GM12865 (cell line): ENCODE data around the gene OPCML.

Experiments used
- DNase-seq: peaks from one replicate; pipeline ENCODE4 v3.0.0; 2010; ENCODE audit warnings: low read depth
- H3K4me3 ChIP-seq: 2 replicates; pipeline ENCODE4 v1.5.1; 2011; ENCODE audit warnings: mild to moderate bottlenecking, low read depth, low read length, control low read depth
- TF ChIP-seq, protein P1 (sequence below): IDR thresholded peaks from 2 replicates; pipeline ENCODE4 v1.5.1; 2011; ENCODE audit warnings: low read length, control low read depth, low read depth, inconsistent platforms; ENCODE audit not compliant: insufficient read depth; ENCODE audit errors: missing control alignments

OPCML gene

DNA sequence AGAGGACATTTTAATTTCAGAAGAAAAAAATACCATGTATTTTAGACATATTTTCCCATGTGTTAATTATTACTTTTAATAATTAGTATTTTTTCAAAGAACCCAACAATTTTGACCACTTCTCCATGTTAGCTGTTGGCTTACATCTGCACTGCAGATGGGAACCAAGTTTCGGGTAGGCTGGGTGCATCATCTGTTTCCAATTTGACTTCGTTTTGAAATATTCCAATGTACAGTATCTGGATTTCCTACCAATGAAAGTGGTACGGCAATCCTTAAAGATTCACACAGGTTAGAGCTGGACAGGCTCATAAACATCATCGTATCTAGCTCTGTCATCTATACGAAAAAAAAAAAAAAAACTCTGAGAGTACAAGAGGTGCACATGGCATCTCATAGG is 670.2 kb downstream of the OPCML start:
- TF ChIP-seq, protein P1, sequence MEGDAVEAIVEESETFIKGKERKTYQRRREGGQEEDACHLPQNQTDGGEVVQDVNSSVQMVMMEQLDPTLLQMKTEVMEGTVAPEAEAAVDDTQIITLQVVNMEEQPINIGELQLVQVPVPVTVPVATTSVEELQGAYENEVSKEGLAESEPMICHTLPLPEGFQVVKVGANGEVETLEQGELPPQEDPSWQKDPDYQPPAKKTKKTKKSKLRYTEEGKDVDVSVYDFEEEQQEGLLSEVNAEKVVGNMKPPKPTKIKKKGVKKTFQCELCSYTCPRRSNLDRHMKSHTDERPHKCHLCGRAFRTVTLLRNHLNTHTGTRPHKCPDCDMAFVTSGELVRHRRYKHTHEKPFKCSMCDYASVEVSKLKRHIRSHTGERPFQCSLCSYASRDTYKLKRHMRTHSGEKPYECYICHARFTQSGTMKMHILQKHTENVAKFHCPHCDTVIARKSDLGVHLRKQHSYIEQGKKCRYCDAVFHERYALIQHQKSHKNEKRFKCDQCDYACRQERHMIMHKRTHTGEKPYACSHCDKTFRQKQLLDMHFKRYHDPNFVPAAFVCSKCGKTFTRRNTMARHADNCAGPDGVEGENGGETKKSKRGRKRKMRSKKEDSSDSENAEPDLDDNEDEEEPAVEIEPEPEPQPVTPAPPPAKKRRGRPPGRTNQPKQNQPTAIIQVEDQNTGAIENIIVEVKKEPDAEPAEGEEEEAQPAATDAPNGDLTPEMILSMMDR = no peak
- no peak for DNase-seq

DNA sequence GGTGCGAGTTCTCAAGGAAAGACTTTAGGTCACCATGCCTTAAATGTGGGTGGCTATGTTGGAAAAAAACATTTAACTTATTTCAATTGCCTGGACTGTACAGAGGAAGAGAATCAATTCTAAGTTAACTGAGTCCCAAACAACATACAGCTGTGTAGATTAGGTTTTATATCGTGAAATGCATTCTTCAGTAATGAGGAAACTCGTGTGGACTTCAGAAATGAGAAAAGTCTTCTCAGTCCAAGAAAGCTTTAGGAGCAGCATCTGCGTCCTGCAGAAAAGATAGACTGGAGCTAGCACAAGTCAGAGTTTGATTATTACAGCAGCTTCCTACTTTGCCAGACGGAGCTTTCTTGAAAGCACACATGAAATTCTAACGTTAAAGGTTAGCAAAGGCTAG is 673.0 kb downstream of the OPCML start:
- TF ChIP-seq, protein P1 = no peak
- H3K4me3 ChIP-seq = no peak overlapping the region
- no peak for DNase-seq

More for the DNA sequence above, 670.2 kb downstream of the OPCML start:
- H3K4me3 ChIP-seq = no peak overlapping the region

DNA sequence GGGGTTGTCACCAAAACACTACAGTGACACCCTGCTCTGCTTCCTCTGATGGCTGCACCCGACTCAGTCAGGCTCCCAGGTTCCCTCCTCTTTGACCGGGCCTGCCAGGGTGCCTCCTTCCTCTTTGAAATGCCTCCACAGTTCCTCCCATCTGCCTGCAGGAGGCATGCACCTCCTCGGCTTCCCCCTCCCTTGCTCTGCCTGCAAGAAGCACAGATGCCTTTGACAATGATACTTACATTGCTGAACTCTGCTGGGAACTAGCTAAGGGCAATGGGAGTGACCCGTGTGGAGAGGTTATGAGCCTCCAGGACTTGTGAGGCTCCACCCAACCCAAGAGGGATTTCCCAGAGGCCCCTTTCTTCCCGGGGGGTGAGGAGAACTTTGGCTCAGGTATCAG is 674.1 kb downstream of the OPCML start:
- H3K4me3 ChIP-seq = no peak overlapping the region
- TF ChIP-seq, protein P1 = no peak
- no peak for DNase-seq

DNA sequence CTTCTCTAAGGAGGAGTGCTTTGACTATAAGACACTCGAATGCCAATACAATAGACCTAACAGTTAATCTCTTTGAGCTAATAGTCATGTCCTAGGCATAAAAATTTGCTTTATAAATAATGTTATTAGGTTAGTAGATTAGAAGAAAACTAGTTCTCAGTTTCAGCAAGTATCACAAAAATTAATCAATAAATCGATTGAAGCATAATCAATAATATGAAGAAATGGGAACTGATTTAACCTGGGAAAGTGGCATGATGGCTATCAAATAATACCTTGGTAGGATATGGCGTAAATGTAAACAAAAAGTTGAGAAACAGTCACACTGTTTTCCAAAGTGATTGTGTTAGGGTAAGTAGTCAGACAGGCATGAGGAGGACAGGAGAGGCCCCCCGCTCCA is 676.3 kb downstream of the OPCML start:
- TF ChIP-seq, protein P1 = no peak
- DNase-seq = no peak
- no peak overlapping the region for H3K4me3 ChIP-seq

DNA sequence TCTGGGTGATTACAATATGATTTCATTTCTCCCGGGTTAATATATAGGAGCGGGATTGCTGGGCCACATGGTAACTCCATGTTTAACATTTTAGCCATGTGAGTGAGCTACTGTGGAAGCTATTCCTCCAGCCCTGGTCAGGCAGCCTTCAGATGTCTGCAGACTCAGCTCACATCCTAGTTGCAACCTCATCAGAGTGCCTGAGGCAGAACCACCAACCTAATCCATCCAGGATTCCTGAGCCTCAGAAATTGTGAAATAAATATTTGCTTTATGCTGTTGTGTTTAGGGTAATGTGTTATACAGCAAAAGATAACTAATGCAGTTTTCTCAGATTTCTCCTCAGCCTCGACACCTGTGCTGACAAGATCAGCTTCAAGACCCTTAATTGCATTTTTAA is 676.8 kb downstream of the OPCML start:
- no peak for DNase-seq

DNA sequence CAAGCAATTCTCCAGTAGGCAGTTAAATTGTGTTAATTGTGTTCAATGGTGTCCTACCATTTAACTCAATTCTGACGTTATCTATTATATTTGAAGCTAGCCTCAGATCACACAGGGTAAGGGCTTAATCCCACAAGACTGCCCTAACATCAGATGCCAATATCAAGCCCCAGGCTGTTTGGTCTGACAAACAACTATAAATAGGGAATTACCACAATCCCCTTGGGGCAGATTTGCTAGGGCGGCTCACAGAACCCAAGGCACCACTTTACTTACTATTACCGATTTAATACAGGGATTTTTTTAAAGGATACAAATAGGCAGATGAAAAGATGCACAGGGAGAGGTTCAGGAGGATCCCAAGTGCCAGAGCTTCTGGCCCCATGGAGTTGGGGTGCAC is 678.4 kb downstream of the OPCML start:
- TF ChIP-seq, protein P1 = no peak
- no peak for DNase-seq
- no peak overlapping the region for H3K4me3 ChIP-seq

More for the DNA sequence above, 676.8 kb downstream of the OPCML start:
- H3K4me3 ChIP-seq = no peak overlapping the region
- TF ChIP-seq, protein P1 = no peak

DNA sequence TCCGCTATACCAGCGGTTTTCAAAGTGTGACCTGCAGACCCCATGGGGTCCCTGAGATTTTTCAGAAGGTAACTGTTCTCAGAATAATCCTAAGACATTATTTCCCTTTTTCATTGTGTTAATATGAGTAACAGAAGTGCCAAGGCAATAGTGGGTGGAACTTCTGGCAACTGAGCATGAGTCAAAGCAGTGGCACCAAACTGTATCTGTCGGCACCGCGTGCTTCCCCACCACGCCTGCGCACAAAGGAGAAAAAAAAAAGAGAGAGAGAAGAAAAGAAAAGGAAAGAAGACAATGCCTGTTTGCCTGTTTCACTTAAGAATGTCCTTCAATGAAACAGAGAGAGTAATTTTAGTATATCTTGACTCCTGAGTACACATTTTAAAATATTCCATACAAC is 679.9 kb downstream of the OPCML start:
- no peak overlapping the region for H3K4me3 ChIP-seq
- TF ChIP-seq, protein P1 = no peak
- DNase-seq = no peak
